Hematopoietic multipotent progenitor cell treated with erythropoietin and hydrocortisone succinate and interleukin-3 and kit ligand, for 17 days (in vitro differentiated cells): ENCODE results near the gene WDR1.
A peak's percentile ranks its signal among the peaks of the same experiment; 100 is the strongest.

Experiments
- DNase-seq: peaks from one replicate; pipeline ENCODE4 v3.0.0-alpha.2; 2015; ENCODE audit warnings: low spot score

Gene WDR1

GRCh38 chr4:10084651-10085358, 31.8 kb downstream of the WDR1 start:
- DNase-seq, result no peak

- DNase-seq, result no peak
Observed at GRCh38 chr4:10083861-10084641, 32.5 kb downstream of the WDR1 start.

- DNase-seq, result no peak
Observed at GRCh38 chr4:10083331-10083771, 33.2 kb downstream of the WDR1 start.

DNA sequence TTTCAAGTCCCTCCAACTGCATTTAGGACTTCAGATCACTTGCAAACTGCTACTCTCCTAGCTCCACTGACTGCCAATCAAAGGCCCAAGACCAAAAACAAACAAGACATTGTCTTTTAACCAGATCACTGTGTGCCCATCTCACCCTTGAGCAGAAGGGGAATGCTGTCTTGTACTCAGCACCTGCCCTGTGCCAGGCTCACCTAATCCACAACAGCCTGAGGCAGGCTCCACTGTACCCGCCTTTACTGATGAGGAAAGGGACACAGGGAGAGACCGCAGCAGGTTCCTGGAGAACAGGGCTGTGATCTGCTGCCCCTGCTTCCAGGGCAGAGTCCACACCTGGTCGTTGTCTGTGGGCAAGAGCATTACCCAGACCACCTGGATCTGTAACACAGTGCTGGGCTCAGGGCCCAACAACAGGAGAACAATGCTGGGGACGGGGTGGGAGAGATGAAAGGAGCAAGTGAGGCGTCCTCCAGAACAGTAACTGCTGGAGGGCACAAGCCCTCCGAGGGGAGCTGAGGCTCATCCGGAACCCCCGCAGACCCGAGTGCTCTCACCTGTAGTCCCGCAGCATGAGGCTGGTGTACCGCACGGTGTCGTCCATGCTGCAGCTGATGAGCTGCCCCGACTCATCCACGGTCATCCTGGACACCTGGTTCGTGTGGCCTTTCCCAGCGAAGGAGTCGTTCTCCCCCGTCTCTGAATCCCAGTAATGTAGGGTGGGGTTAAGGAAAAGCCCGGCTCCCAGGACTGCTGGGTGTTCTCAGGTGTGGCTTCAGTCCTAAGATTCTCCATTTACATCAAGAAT, 33.9 kb downstream of the WDR1 start:
- DNase-seq, result no peak

DNA sequence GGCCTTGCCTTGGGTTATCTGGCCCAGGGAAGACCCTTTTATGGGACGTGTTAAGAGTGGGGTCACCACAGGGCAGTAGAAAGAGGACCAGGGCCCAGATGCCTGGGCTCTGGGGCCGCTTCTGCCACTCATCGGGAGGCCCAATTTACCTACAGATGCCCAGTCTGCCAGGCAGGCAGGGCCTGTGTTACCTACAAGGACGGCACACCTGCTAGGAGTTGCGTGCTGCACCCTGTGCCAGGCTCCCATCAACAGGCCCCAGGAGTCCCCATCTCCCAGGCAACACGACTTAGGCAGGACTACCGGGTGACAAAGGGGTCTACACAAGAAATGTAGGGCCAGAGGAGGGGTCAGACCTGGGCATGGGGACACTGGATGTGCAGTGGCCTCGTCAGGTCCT, 34.6 kb downstream of the WDR1 start:
- DNase-seq, result no peak

GRCh38 chr4:10081218-10081606, 35.4 kb downstream of the WDR1 start:
- DNase-seq, result no peak

DNA sequence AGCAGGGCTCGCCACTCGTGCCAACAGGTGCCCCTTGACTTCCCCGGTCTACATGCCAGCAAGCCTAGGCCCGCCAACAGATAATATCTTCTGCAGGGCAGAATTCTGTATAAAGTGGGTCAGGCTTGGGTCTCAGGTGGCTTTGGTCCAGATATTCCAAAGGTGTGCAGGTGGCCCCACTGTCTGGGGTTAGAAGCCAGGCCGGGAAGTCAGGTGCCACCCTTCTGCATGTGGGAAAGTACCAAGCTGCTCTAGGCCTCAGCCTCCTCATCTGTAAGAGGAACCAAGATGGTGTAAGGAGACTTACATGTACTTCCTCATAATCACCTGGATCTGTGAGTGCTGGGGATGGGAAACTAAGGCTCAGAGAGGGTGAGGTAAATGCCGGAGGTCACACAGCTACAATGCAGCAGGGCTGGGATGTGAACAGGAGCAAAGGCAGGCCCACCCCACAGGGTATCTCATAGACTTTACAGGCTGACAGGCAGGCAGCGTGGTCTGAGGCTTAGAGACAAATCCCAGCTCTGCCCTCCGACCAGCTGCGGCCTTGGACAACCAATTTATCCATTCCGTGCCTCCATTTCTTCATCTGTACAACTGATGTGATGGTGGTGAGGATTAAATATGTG, 35.9 kb downstream of the WDR1 start:
- DNase-seq, result no peak

GRCh38 chr4:10079912-10080588, 36.5 kb downstream of the WDR1 start:
- no peak for DNase-seq

DNA sequence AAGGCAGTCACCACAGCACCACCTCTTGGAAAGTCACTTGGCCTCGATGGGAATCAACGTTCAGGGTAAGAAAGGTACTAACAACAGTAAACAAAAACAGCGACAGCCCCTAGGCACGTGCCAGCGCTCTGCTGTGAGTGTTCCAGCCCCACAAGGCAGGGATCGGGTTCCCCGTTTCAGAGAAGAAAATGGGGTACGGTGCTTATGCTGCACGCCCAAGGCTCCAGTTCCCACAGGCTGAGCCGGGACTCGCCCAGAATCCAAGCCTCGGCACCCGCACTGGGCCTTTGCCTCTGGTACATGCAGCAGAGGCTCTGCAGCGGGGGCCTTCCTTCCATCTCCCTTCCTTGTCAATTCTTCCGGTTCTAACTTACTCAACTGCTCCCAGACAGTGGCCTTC, 37.3 kb downstream of the WDR1 start:
- DNase-seq, result no peak

DNA sequence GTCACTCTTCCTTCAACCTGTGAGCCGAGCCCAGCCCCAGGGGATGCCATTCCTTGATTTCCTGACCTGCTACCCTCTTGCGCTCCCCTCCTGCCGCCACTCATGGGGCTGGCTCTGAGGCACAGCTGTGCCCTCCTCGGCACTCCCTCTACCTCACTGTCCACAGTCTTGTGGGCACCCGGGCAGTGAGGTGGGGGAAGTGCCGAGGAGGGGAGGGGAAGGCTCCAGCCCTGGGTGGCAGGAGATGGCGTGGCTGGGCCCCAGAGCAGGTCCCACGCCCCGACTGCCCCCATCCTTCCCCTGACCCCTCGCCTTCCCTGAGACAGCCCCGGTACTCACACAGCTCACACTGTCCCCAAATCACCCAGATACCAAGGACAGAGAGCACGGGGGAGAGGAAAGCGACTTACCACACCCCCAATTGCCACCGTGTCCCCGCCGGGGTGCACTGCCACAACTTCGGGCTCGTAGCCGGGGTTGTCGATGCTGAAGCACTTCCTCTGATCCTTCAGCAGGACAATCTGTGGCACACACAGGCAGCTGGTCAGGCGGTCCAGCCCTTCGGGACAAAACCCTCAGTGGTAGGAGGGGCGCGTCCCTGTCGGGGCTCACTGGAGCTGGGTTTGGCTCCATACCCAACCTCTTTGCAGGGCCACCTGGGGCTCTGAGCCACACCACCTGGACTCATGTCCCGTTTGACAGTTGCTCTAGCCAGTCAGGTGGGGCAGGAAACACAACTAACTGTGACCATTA, 37.9 kb downstream of the WDR1 start:
- DNase-seq, result no peak

- DNase-seq, result no peak
Observed at GRCh38 chr4:10077483-10078335, 38.9 kb downstream of the WDR1 start.

DNA sequence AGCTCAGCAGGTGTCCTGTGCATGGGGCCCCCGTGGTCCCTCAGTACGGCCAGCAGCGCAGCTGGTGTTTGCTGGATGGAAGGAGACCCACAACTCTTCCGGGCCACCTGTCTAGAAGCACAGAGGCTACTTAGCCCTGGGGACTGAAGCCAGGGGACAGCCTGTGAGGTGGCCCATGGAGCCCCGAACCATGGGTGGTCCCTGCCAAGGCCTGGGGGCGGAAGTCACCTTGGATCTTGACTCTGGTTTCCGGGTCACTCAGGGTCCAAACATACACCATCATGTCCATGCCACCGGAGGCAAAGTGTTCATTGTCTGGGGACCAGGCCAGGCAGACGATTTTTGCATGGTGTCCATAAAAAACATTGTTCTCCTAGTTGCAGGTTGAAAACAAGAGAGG, 39.5 kb downstream of the WDR1 start:
- DNase-seq, result no peak

- DNase-seq, result no peak
Observed at GRCh38 chr4:10075953-10076391, 40.6 kb downstream of the WDR1 start.

GRCh38 chr4:10075158-10075863, 41.3 kb downstream of the WDR1 start:
- no peak for DNase-seq

DNA sequence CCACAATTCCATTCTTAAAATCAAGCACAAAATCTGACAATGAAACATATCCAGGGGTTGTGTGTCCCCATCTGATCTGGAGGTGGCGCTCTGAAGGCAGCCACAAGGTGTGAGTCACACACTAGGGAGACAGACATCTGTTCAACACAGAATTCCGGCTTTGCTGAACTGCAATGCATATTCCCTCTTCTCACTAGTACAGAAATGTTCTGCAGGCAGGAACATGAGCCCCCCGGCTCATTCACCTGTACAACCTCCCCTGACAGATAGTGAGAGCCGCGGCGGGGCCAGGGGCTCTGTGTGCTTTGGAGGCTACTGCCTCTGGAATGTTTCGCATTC, 41.9 kb downstream of the WDR1 start:
- DNase-seq, result peak; percentile 11

GRCh38 chr4:10074076-10074766, 42.4 kb downstream of the WDR1 start:
- no peak for DNase-seq

- DNase-seq, result no peak
Observed at GRCh38 chr4:10072420-10073017, 44.1 kb downstream of the WDR1 start.

- DNase-seq, result no peak
Observed at GRCh38 chr4:10069075-10069642, 47.4 kb downstream of the WDR1 start.
